Panc1 (cell line): ENCODE data around the gene CCDC144A.

Experiments
- CTCF ChIP-seq: fragments of 450-650 bp; IDR thresholded peaks from 2 replicates; pipeline ENCODE4 v1.5.1; 2017; ENCODE audit warnings: mild to moderate bottlenecking
- REST ChIP-seq, 2 experiments: IDR thresholded peaks; 2 replicates each; pipeline ENCODE4 v1.6.1; 2011 to 2012; ENCODE audit warnings: low read depth in 2 of 2, control low read depth in 1 of 2, low read length in 1 of 2, mild to moderate bottlenecking in 1 of 2, moderate library complexity in 1 of 2; ENCODE audit not compliant: insufficient read depth in 1 of 2

- no peak for TF ChIP-seq CTCF
- TF ChIP-seq REST (IDR thresholded peaks at IDR 0.05; ENCODE audit: insufficient read depth in 1 of 2, low read depth in 2 of 2, low read length in 1 of 2): no peak
Measured at GRCh38 chr17:16818821-16819683, 129.0 kb downstream of the CCDC144A start.
